Mucosa of descending colon (tissue), 3 donors: ENCODE data around the gene MAP2. TPM values are rescaled to one million over a fixed set of nuclear protein-coding genes. Genes with fewer than 3 reads are reported as not detected.

Experiments
- ATAC-seq: fragments of 200-7000 bp; cut with Tn5 transposase; one replicate; pipeline ENCODE4 v1.9.1; 2020; ENCODE audit warnings: mild to moderate bottlenecking, moderate library complexity
- DNase-seq, 3 donors: peaks; one replicate each; pipeline ENCODE4 v3.0.0-alpha.2; 2020
- H3K36me3 ChIP-seq: fragments of 200-600 bp; one replicate; pipeline ENCODE4 v1.8.0; 2021; ENCODE audit warnings: low read depth, mild to moderate bottlenecking
- H3K4me1 ChIP-seq: fragments of 200-600 bp; one replicate; pipeline ENCODE4 v1.8.0; 2021; ENCODE audit warnings: low read depth, mild to moderate bottlenecking
- H3K4me3 ChIP-seq: fragments of 200-600 bp; one replicate; pipeline ENCODE4 v1.8.0; 2021; ENCODE audit warnings: mild to moderate bottlenecking
- H3K9me3 ChIP-seq: fragments of 200-600 bp; one replicate; pipeline ENCODE4 v1.8.0; 2021; ENCODE audit warnings: mild to moderate bottlenecking
- intact Hi-C, 2 donors: fragments of 100-400 bp; cut with DNase I in 1 of 2; cut with micrococcal nuclease in 1 of 2; formaldehyde crosslinking; loops; one replicate each; pipeline versions ENCODE4 v1.11.0 to v1.11.1; 2022; cut with DNase I, micrococcal nuclease
- total RNA-seq, 3 donors: library from RNA; stranded (reverse); fragmentation: NEBNext Ultra II Directional in 2 of 3; extraction: Animal tissue kit (Norgen Biotek cat#: 25700) in 2 of 3; gene quantifications; one replicate each; pipeline versions ENCODE4 v1.2.1 to v1.2.4, GENCODE V29; 2021 to 2023
- TF ChIP-seq, protein P1 (sequence below): fragments of 200-600 bp; IDR thresholded peaks from one replicate; pipeline ENCODE4 v1.8.0; 2022; ENCODE audit warnings: antibody characterized with exemption, mild to moderate bottlenecking
- donor health status: DM: no; HTN: no; CAD: no; lungs with moderate emphysema.
- donor health status: DM: no; HTN: no; CAD: no.
- donor health status: DM: no; HTN: yes; CAD: no.

MAP2 gene
- total RNA-seq, 3 donors from 2014 or later, result 2.3 to 8.4 (median 2.5) TPM

DNA sequence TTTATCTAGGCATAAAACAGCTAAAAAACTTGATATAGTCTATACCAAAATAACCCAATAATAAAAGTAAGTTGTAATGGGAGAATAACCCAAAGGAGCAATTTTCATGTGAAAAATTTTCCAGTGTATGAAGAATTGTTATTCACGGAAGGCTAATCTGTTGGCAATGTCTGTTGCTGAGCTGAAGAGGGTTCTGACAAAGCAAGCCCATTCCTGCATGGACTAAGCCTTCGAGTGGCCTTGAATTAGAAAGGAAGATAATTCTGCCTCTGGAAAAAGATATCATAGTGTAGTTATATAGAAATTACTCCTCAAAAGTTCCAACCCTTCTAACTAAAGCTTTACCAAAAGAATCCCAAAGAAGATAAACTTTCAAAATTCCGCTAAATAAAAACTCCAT, 101.5 kb downstream of the MAP2 start:
- Histone ChIP-seq H3K9me3 (no peaks in the 10 kb centered on the region), H3K36me3 (no peaks in the 10 kb centered on the region), H3K4me1 (no peaks in the 10 kb centered on the region), H3K4me3 (no peak overlapping the region)
- TF ChIP-seq, protein P1, sequence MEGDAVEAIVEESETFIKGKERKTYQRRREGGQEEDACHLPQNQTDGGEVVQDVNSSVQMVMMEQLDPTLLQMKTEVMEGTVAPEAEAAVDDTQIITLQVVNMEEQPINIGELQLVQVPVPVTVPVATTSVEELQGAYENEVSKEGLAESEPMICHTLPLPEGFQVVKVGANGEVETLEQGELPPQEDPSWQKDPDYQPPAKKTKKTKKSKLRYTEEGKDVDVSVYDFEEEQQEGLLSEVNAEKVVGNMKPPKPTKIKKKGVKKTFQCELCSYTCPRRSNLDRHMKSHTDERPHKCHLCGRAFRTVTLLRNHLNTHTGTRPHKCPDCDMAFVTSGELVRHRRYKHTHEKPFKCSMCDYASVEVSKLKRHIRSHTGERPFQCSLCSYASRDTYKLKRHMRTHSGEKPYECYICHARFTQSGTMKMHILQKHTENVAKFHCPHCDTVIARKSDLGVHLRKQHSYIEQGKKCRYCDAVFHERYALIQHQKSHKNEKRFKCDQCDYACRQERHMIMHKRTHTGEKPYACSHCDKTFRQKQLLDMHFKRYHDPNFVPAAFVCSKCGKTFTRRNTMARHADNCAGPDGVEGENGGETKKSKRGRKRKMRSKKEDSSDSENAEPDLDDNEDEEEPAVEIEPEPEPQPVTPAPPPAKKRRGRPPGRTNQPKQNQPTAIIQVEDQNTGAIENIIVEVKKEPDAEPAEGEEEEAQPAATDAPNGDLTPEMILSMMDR, result no peak
- ATAC-seq (no peak), DNase-seq (no peak)
- intact Hi-C loops, result no loop called here

DNA sequence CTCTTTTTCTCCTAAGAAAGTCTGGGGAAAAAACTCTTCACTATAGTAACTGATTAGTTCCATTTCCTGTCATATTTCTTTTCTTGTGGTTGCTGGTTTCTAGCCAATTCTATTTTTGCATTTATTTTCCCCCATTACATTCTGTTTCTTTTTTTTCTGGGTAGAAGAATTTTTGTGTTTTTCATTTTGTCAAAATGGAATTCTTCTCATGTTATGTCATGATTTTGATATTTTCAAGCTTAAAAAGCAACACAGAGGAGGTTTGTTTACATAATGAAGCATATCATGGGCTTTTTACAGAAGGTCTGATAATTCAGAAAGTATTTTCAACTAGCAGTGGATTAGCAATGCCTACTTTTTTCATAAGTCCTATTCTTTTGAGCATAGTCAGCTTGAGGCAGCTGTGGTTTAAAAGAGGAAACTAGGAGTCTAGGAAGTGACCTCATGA, 102.0 kb downstream of the MAP2 start:
- intact Hi-C loops, result no loop called here
- H3K9me3 ChIP-seq, result no peaks in the 10 kb centered on the region
- H3K36me3 ChIP-seq, result no peaks in the 10 kb centered on the region
- DNase-seq, result no peak
- H3K4me1 ChIP-seq, result no peaks in the 10 kb centered on the region
- no peak overlapping the region for H3K4me3 ChIP-seq
- ATAC-seq, result no peak
- TF ChIP-seq, protein P1, result no peak

DNA sequence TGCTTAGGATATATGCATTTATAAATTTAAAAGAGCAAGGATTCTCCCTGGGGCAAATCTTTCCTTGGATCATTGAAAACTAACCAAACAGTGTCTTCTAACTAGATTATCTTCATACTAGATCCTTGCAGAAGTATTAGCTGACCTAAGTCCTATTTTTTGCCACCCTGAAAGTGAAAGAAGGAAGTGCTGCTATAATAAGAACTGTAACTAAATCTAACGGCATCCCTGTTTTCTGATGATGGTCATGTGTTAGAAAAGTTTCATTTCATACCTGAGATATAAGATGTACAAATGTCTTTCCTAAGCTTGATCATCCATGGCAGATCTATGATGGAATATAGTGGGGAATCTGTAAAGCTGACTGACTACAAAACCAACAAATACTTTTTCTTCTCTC, 102.7 kb downstream of the MAP2 start:
- no peaks in the 10 kb centered on the region for H3K36me3 ChIP-seq
- H3K4me1 ChIP-seq, result no peaks in the 10 kb centered on the region
- DNase-seq, result no peak
- no peaks in the 10 kb centered on the region for H3K9me3 ChIP-seq
- peak; percentile 46 for ATAC-seq
- H3K4me3 ChIP-seq, result no peak overlapping the region
- TF ChIP-seq, protein P1, result no peak
- intact Hi-C loops, result no loop called here

DNA sequence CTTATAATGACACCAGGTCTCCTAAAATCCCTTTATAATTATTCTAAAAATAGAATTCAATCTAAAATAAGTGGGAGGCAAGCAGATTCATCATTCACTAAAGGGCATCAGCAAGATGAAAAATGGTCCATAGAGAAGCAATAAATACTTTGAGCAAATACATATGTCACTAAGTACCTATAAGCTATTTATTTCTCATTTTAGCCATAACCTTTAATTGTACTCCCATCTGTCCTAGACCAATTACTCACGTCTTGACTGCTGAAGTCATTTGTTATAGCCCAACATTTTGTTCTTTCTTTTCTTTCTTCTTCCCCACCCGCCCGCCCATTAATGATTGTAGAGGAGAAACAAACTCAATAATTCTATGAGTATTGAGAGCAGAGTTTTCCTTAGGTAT, 105.7 kb downstream of the MAP2 start:
- TF ChIP-seq, protein P1, result no peak
- ATAC-seq (no peak), DNase-seq (no peak)
- Histone ChIP-seq H3K4me1 (no peaks in the 10 kb centered on the region), H3K36me3 (no peaks in the 10 kb centered on the region), H3K9me3 (no peaks in the 10 kb centered on the region), H3K4me3 (no peak overlapping the region)
- intact Hi-C loops, result no loop called here

DNA sequence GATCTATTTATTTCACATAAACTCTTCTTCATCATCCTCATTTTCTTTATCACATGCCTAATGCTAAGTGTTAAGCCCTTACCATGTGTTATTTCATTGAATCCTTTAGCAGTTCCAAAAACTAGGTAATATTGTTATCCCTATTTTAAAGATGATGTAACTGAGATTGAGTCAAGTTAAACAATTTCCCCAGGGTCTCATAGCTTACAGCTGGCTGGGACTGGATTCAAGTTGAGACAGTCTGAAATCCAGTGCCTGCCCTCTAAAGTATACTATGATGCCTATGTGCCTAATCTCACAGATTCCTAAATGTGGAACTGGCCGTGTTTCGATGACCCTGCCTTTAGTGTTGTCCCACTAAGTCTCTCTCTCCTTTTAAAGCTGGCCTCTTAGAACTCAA, 108.5 kb downstream of the MAP2 start:
- ATAC-seq (no peak), DNase-seq (no peak)
- no peaks in the 10 kb centered on the region for H3K4me1 ChIP-seq
- no peaks in the 10 kb centered on the region for H3K36me3 ChIP-seq
- TF ChIP-seq, protein P1, result no peak
- H3K4me3 ChIP-seq, result no peak overlapping the region
- intact Hi-C loops, result no loop called here
- H3K9me3 ChIP-seq, result no peaks in the 10 kb centered on the region

DNA sequence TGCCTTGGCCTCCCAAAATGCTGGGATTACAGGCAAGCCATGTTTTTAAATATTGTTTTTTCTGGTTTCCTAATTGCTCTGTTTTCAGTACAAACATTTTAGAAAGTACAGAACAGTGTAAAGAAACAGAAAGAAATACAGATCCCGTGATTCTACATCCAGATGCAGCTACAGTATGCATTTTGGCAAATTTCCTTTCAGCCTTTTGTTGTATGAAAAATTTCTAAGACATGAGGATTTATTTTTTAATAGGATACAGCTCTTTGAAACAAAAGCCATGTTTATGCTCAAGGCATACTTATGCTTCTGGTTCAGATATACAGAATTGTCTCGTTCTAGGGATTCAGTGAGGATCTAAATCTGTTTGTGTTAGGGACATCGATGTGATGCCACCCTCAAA, 109.5 kb downstream of the MAP2 start:
- Histone ChIP-seq H3K4me1 (no peaks in the 10 kb centered on the region), H3K4me3 (no peak overlapping the region), H3K36me3 (no peaks in the 10 kb centered on the region), H3K9me3 (no peaks in the 10 kb centered on the region)
- no peak for DNase-seq
- TF ChIP-seq, protein P1, result no peak
- ATAC-seq, result no peak
- intact Hi-C loops, result no loop called here
